HepG2 (cell line): ENCODE data around the gene IGF2. TPM values are rescaled to one million over a fixed set of nuclear protein-coding genes. Genes with fewer than 3 reads are reported as not detected.

Source experiments
- LCORL ChIP-seq, 2 experiments: fragments of 450-650 bp in 1 of 2; sonication (generic) in 1 of 2; formaldehyde crosslinking in 1 of 2; IDR thresholded peaks; 2 replicates each; pipeline versions ENCODE4 v1.5.0 to v1.6.1; 2017 to 2020; ENCODE audit warnings: antibody characterized with exemption in 1 of 2, missing genetic modification reagents in 1 of 2
- MAX ChIP-seq: IDR thresholded peaks from 2 replicates; pipeline ENCODE4 v1.6.1; 2012; ENCODE audit warnings: inconsistent platforms
- MTA1 ChIP-seq: sonication (generic); formaldehyde crosslinking; IDR thresholded peaks from 2 replicates; pipeline ENCODE4 v1.4.0; 2020; ENCODE audit warnings: missing genetic modification reagents, mild to moderate bottlenecking, borderline replicate concordance
- YEATS2 ChIP-seq: sonication (generic); formaldehyde crosslinking; IDR thresholded peaks from 2 replicates; pipeline ENCODE4 v1.4.0; 2020; ENCODE audit warnings: missing genetic modification reagents, borderline replicate concordance
- ZBED4 ChIP-seq: sonication (generic); formaldehyde crosslinking; IDR thresholded peaks from 2 replicates; pipeline ENCODE4 v1.4.0; 2020; ENCODE audit warnings: missing genetic modification reagents, borderline replicate concordance
- ZBTB2 ChIP-seq: sonication (generic); formaldehyde crosslinking; IDR thresholded peaks from 2 replicates; pipeline ENCODE4 v1.8.0; 2022; ENCODE audit warnings: low read depth, missing genetic modification reagents
- ZFX ChIP-seq: sonication (generic); formaldehyde crosslinking; IDR thresholded peaks from 2 replicates; pipeline ENCODE4 v1.4.0; 2020; ENCODE audit warnings: mild to moderate bottlenecking, low read depth, missing genetic modification reagents, moderate library complexity
- ZGPAT ChIP-seq: IDR thresholded peaks from 2 replicates; pipeline ENCODE4 v1.6.1; 2016; ENCODE audit warnings: mild to moderate bottlenecking
- ZNF558 ChIP-seq: sonication (generic); formaldehyde crosslinking; IDR thresholded peaks from 2 replicates; pipeline ENCODE4 v1.9.0; 2022; ENCODE audit warnings: mild to moderate bottlenecking, missing genetic modification reagents, borderline replicate concordance
- ZNF703 ChIP-seq: sonication (generic); formaldehyde crosslinking; IDR thresholded peaks from 2 replicates; pipeline ENCODE4 v1.5.1; 2020; ENCODE audit warnings: missing genetic modification reagents, mild to moderate bottlenecking, moderate library complexity, borderline replicate concordance
- ZNF746 ChIP-seq: sonication (generic); formaldehyde crosslinking; IDR thresholded peaks from 2 replicates; pipeline ENCODE4 v1.8.0; 2022; ENCODE audit warnings: mild to moderate bottlenecking, missing genetic modification reagents
- polyA plus RNA-seq, 8 experiments: library from polyadenylated mRNA; depleted of rRNA in 3 of 8; stranded (reverse) in 7 of 8; unstranded in 1 of 8; fragments of >200 nt; fragmentation: Illumina TruSeq in 4 of 8; extraction: Trizol in 4 of 8; gene quantifications; 2 replicates each; pipeline versions ENCODE4 v1.2.1 to v1.2.3, GENCODE V29; 2011 to 2016; ENCODE audit warnings: low read depth in 4 of 8, missing spikeins in 1 of 8, mixed read lengths in 1 of 8; ENCODE audit not compliant: insufficient read depth in 1 of 8
- total RNA-seq, 5 experiments: library from RNA; depleted of rRNA; stranded (reverse); fragments of >200 nt; fragmentation: Illumina TruSeq; extraction: Trizol; gene quantifications; 2 replicates each; pipeline ENCODE4 v1.2.3, GENCODE V29; 2016; ENCODE audit warnings: low read depth in 1 of 5
- TF ChIP-seq, protein P1 (sequence below): sonication (generic); formaldehyde crosslinking; IDR thresholded peaks from 2 replicates; pipeline ENCODE4 v1.9.0; 2021; ENCODE audit warnings: missing genetic modification reagents, borderline replicate concordance
- TF ChIP-seq, protein P2 (sequence below), 2 experiments: sonication (generic) in 1 of 2; formaldehyde crosslinking in 1 of 2; IDR thresholded peaks; 2 replicates each; pipeline versions ENCODE4 v1.5.1 to v1.6.1; 2011 to 2020; ENCODE audit warnings: borderline replicate concordance in 1 of 2, low read depth in 1 of 2, low read length in 1 of 2, mild to moderate bottlenecking in 1 of 2, missing genetic modification reagents in 1 of 2, moderate library complexity in 1 of 2

The IGF2 gene
- total and polyA plus RNA-seq, 2 of the 13 experiments (the other 11 are each of a cell fraction or from before 2014, with no cell fraction given): 79.1 to 254 TPM

DNA sequence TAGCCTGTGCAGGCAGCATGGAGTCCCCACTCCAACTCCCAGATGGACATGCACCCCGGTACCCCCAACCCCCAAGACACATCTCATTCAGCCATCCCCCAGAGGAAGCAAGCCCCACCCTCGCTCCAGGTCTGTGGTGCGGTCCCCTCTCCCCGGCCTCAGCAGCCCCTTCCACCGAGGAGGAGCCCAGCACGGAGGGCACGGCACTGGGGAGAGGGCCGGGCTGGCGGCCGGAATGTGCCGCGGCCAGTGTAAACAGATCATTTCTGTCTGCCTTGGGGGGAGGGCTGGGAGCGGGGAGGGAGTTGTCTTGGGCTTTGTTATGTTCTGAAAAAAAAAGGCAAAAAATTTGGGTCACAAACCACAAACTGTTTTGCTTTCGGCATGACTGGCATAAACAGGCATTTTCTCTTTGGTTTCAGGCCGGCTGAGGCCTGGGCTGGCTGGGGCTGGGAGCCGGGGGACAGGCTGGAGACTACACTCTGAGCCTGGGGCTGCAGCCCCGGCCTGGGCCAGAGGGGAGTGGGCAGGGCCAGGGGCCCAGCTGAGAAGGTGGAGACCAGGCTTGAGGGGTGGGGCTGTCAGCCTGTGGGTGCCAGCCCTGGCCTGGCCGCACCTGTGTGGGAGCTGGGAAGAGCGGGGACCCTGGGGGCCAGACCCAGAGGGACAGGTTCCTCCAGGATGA is 16.8 kb downstream of the IGF2 start (continued):
- peak; percentile 32; the same call in 1 of the 2 replicates for TF ChIP-seq ZGPAT (CRISPR knock-in tag)
- TF ChIP-seq MAX: 0 out of 2 replicates have a peak, but pooled peaks have one; percentile 27
- TF ChIP-seq ZBED4 (CRISPR knock-in tag): peak; percentile 52; the same call in 1 of the 2 replicates
- TF ChIP-seq LCORL (IDR thresholded peaks at IDR 0.05): no peak
- peak; percentile 74 for TF ChIP-seq LCORL (CRISPR knock-in tag; IDR thresholded peaks at IDR 0.05)
- TF ChIP-seq, protein P1, sequence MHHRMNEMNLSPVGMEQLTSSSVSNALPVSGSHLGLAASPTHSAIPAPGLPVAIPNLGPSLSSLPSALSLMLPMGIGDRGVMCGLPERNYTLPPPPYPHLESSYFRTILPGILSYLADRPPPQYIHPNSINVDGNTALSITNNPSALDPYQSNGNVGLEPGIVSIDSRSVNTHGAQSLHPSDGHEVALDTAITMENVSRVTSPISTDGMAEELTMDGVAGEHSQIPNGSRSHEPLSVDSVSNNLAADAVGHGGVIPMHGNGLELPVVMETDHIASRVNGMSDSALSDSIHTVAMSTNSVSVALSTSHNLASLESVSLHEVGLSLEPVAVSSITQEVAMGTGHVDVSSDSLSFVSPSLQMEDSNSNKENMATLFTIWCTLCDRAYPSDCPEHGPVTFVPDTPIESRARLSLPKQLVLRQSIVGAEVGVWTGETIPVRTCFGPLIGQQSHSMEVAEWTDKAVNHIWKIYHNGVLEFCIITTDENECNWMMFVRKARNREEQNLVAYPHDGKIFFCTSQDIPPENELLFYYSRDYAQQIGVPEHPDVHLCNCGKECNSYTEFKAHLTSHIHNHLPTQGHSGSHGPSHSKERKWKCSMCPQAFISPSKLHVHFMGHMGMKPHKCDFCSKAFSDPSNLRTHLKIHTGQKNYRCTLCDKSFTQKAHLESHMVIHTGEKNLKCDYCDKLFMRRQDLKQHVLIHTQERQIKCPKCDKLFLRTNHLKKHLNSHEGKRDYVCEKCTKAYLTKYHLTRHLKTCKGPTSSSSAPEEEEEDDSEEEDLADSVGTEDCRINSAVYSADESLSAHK: no peak
- no peak for TF ChIP-seq ZNF703 (CRISPR knock-in tag)
- no peak for TF ChIP-seq ZNF558
- peak; percentile 75 for TF ChIP-seq ZFX (CRISPR knock-in tag)
- TF ChIP-seq YEATS2 (CRISPR knock-in tag): no peak
- TF ChIP-seq ZBTB2 (CRISPR knock-in tag): no peak
- peak; percentile 84; the same call in 1 of the 2 replicates for TF ChIP-seq MTA1 (CRISPR knock-in tag)
- TF ChIP-seq ZNF746: peak; percentile 65; the same call in 1 of the 2 replicates
- TF ChIP-seq, protein P2, sequence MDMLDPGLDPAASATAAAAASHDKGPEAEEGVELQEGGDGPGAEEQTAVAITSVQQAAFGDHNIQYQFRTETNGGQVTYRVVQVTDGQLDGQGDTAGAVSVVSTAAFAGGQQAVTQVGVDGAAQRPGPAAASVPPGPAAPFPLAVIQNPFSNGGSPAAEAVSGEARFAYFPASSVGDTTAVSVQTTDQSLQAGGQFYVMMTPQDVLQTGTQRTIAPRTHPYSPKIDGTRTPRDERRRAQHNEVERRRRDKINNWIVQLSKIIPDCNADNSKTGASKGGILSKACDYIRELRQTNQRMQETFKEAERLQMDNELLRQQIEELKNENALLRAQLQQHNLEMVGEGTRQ (IDR thresholded peaks at IDR 0.05; ENCODE audit: low read depth, low read length): no peak
- TF ChIP-seq, protein P2 (CRISPR knock-in tag; IDR thresholded peaks at IDR 0.05; ENCODE audit: borderline replicate concordance): no peak
